Measurements from ENCODE around the gene IFNGR1.

Gene IFNGR1

DNA sequence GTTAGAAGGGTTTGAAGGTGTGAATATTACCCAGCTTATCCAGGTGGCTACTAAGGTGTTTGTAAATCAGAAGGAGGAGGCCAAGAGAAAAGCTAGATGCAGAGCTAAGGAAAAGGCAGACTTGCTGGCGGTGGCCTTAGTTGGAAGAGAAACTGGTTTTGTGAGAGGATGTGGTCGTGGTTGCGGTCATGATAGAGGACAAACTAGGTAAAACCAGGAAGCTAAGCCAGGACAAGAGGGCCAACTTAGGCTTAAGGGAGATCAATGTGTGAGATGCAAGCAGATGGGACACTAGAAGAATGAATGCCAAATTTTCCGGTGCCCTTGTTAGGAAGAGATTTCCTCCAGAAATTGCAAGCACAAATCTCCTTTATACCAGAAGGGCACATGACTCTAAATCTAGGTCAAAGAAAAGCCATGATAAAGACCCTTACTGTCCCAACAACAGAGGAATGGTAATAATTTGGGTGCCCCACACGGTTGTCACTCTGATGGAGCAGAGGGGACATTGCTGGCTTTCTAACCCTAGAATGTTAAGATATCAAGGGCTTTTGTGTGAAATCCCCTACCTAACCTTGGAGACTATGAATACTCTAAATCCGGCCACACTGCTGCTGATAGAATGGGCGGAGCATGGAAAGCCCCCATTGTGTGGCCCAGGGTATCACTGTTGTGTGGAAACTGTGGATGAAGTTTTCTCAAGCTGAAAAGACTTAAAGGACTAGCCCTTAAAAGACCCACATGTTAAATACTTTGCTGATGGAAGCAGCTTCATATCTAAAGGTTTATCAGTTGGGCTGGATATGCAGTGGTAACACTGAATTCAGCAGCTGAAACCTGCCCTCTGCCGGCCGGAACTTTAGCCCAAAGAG lies 53.6 kb downstream of the IFNGR1 start:
- Mint-ChIP-seq H3K9me3 (peaks cover 6% of the 10 kb centered on the region), H3K4me1 (peaks cover 59% of the 10 kb centered on the region), H3K4me3 (peak overlapping the region; percentile 17), H3K36me3 (peaks cover 8% of the 10 kb centered on the region), H3K27me3 (no peaks in the 10 kb centered on the region), H3K27ac (peak overlapping the region; percentile 69)
- peak; percentile 80 for ATAC-seq

- no peak for ATAC-seq
- Mint-ChIP-seq H3K9me3 (peaks cover 6% of the 10 kb centered on the region), H3K27ac (peak overlapping the region; percentile 69), H3K4me3 (no peak overlapping the region), H3K27me3 (no peaks in the 10 kb centered on the region), H3K36me3 (peaks cover 8% of the 10 kb centered on the region), H3K4me1 (peaks cover 50% of the 10 kb centered on the region)
These were observed 55.4 kb downstream of the IFNGR1 start for GRCh38 chr6:137163732-137164318.

GRCh38 chr6:137162692-137163306 lies 56.4 kb downstream of the IFNGR1 start:
- H3K27me3 Mint-ChIP-seq = no peaks in the 10 kb centered on the region
- no peak overlapping the region for H3K27ac Mint-ChIP-seq
- peaks cover 49% of the 10 kb centered on the region for H3K4me1 Mint-ChIP-seq
- peaks cover 8% of the 10 kb centered on the region for H3K36me3 Mint-ChIP-seq
- no peak for ATAC-seq
- H3K4me3 Mint-ChIP-seq = no peak overlapping the region
- H3K9me3 Mint-ChIP-seq = peaks cover 6% of the 10 kb centered on the region

DNA sequence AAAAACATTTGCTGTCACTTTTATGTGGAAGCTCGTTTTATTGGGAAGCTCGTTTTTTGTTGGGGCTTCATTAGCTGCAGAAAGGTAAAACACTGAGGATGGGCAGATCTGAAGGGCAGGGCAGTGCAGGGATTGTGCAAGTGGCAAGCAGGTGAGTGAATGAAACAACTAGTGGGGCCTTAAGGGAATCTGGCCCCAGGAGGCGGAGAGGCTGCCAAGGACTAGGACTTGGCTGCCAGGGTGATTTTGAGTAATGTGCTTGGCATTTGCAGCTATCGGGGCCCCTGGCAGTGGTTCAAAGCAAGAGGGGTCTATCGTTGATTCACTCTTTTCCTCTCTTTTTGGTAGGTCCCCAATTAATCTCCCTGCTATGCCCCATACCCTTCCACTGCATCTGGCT lies 57.2 kb downstream of the IFNGR1 start:
- peaks cover 8% of the 10 kb centered on the region for H3K36me3 Mint-ChIP-seq
- no peak overlapping the region for H3K4me3 Mint-ChIP-seq
- H3K27me3 Mint-ChIP-seq = no peaks in the 10 kb centered on the region
- peaks cover 41% of the 10 kb centered on the region for H3K4me1 Mint-ChIP-seq
- H3K27ac Mint-ChIP-seq = no peak overlapping the region
- peaks cover 6% of the 10 kb centered on the region for H3K9me3 Mint-ChIP-seq
- no peak for ATAC-seq

GRCh38 chr6:137160763-137161162 lies 58.4 kb downstream of the IFNGR1 start:
- Mint-ChIP-seq H3K27me3 (no peaks in the 10 kb centered on the region), H3K4me3 (no peak overlapping the region), H3K4me1 (peaks cover 41% of the 10 kb centered on the region), H3K27ac (no peak overlapping the region), H3K9me3 (peaks cover 6% of the 10 kb centered on the region), H3K36me3 (peaks cover 8% of the 10 kb centered on the region)
- no peak for ATAC-seq

DNA sequence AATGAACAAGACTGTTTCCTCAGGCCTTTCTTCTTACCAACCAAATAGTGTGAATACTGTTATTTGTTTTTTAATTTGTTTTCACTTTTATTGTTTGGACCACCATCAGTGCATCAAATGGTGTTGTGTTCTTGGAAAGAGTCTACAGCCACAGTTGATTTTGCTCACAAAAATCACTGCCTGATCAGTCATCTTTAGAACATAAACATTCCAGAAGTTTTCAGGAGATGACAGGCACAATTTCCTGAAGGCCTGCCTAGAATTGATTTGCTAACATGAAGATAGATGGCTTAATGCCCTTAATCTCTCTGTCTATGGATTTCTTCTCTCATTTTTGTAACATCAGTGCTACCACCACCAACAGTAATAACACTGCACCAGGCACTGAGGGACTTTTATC lies 59.3 kb downstream of the IFNGR1 start:
- Mint-ChIP-seq H3K4me3 (no peak overlapping the region), H3K9me3 (peaks cover 6% of the 10 kb centered on the region), H3K4me1 (peaks cover 36% of the 10 kb centered on the region), H3K27ac (no peak overlapping the region), H3K27me3 (no peaks in the 10 kb centered on the region), H3K36me3 (peaks cover 8% of the 10 kb centered on the region)
- ATAC-seq = no peak

DNA sequence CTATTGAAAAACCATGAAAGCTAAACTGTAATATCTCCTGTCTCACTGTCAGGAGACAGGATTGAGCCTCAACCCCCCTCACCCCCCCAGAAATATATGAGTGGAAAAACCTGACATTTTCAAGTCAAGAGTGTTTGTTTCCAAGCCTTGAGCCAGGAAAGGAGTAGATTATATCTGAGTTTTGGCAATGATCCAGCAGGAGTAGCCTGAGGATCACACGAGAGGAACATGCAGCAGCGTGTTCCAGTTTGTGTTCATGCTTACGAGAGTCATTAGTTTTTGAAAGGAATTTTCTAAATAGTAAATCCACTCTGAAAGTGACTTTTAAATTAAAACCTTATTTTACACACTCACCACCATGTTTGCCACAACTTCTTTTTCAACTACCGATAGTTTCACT lies 61.6 kb downstream of the IFNGR1 start:
- H3K36me3 Mint-ChIP-seq = no peaks in the 10 kb centered on the region
- H3K9me3 Mint-ChIP-seq = no peaks in the 10 kb centered on the region
- no peak overlapping the region for H3K4me3 Mint-ChIP-seq
- H3K27ac Mint-ChIP-seq = no peak overlapping the region
- no peaks in the 10 kb centered on the region for H3K27me3 Mint-ChIP-seq
- no peak for ATAC-seq
- H3K4me1 Mint-ChIP-seq = peaks cover 29% of the 10 kb centered on the region

- Mint-ChIP-seq H3K4me1 (peaks cover 22% of the 10 kb centered on the region), H3K36me3 (peaks cover 6% of the 10 kb centered on the region), H3K9me3 (no peaks in the 10 kb centered on the region), H3K27me3 (no peaks in the 10 kb centered on the region), H3K27ac (no peak overlapping the region), H3K4me3 (no peak overlapping the region)
- no peak for ATAC-seq
These were observed 62.5 kb downstream of the IFNGR1 start for GRCh38 chr6:137156650-137157049.

DNA sequence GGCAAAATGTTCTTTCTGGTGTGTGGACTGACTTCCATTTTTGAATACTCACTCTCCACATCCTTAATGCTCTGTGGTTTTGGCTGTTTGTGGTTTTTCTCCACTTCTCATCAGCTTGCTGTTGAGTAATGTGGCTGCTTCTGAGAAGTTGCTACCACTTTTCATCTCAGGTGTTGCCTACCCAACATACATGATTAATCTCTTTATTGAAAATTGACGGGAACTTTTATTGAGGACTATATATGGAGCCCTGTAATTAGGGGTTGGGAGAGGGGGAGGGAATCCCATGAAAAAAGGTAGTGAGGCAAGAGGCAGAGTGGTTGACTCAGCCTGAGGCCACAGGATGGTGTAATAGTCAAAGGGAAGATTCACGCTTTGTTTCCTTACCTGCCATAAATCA lies 63.4 kb downstream of the IFNGR1 start:
- peaks cover 17% of the 10 kb centered on the region for H3K4me1 Mint-ChIP-seq
- ATAC-seq = peak; percentile 56

GRCh38 chr6:137150072-137150471 lies 69.1 kb downstream of the IFNGR1 start:
- no peaks in the 10 kb centered on the region for H3K27me3 Mint-ChIP-seq
- H3K27ac Mint-ChIP-seq = peak overlapping the region; percentile 8
- peak; percentile 79 for ATAC-seq
- peaks cover 6% of the 10 kb centered on the region for H3K36me3 Mint-ChIP-seq
- H3K4me1 Mint-ChIP-seq = peaks cover 17% of the 10 kb centered on the region
- H3K4me3 Mint-ChIP-seq = no peak overlapping the region
- H3K9me3 Mint-ChIP-seq = no peaks in the 10 kb centered on the region

More for the DNA sequence above, 63.4 kb downstream of the IFNGR1 start:
- Mint-ChIP-seq H3K27ac (no peak overlapping the region), H3K36me3 (peaks cover 6% of the 10 kb centered on the region), H3K27me3 (no peaks in the 10 kb centered on the region), H3K9me3 (no peaks in the 10 kb centered on the region), H3K4me3 (no peak overlapping the region)

- ATAC-seq = no peak
- peaks cover 6% of the 10 kb centered on the region for H3K36me3 Mint-ChIP-seq
- H3K4me1 Mint-ChIP-seq = peaks cover 17% of the 10 kb centered on the region
- no peaks in the 10 kb centered on the region for H3K27me3 Mint-ChIP-seq
- H3K9me3 Mint-ChIP-seq = no peaks in the 10 kb centered on the region
- H3K27ac Mint-ChIP-seq = peak overlapping the region; percentile 8
- H3K4me3 Mint-ChIP-seq = no peak overlapping the region
These were observed 70.2 kb downstream of the IFNGR1 start for GRCh38 chr6:137149035-137149393.

DNA sequence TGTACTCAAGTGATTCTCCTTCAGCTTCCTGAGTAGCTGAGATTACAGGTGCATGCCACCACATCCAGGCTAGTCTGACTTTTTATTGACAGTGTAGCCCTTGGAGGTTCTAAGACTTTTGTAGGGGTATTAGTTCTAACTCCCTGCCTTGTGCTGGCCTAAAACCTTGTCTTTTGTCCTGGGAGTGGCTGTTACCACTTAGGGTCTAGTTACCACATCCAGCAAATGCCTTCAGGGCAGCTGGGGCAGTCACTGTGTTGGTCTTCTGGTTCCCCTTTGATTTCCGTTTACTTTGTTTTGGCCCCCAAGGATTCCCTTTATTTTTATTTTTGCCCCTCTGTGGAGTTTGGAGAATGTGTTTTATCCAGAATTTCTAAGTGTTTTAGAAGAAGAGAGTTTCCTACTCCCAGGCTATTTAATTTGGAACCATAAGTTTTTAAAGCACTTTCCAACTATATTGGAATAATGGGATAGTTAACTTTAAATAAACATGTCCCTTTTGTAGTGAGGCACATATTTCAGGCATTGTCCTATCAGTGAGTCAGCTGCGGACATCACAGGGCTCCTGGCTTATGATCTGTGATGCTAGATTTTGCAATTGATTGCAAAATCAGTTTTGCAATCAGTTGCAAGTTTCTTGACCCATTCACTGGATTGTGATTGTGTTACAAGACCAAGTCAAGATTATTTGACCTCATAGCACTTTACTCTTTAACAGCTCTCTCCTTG lies 70.7 kb downstream of the IFNGR1 start:
- ATAC-seq = no peak
- H3K4me3 Mint-ChIP-seq = no peak overlapping the region

More for the DNA sequence above, 70.7 kb downstream of the IFNGR1 start:
- Mint-ChIP-seq H3K27ac (no peak overlapping the region), H3K27me3 (no peaks in the 10 kb centered on the region), H3K4me1 (peaks cover 17% of the 10 kb centered on the region), H3K9me3 (no peaks in the 10 kb centered on the region), H3K36me3 (peaks cover 6% of the 10 kb centered on the region)

Measured in stimulated activated memory B cell treated with anti-CD40 and anti-IgM and Interleukin-4, amounts not matched to agents 10 μg/mL and 1 μg/mL and 100 μg/mL, for 72 hours (primary cell).